HepG2 (cell line): ENCODE data around the gene CASKIN2. TPM values are rescaled to one million over a fixed set of nuclear protein-coding genes. Genes with fewer than 3 reads are reported as not detected.

ENCODE experiments used
- GATAD1 ChIP-seq: IDR thresholded peaks from 2 replicates; pipeline ENCODE4 v1.6.1; 2016; ENCODE audit warnings: missing genetic modification reagents, missing compliant biosample characterization
- HMG20A ChIP-seq: IDR thresholded peaks from 2 replicates; pipeline ENCODE4 v1.6.1; 2016; ENCODE audit warnings: borderline replicate concordance
- ISL2 ChIP-seq: sonication (generic); formaldehyde crosslinking; IDR thresholded peaks from 2 replicates; pipeline ENCODE4 v1.5.0; 2020; ENCODE audit warnings: missing genetic modification reagents
- JUNB ChIP-seq: sonication (generic); formaldehyde crosslinking; IDR thresholded peaks from 2 replicates; pipeline ENCODE4 v1.8.0; 2022; ENCODE audit warnings: missing genetic modification reagents, mild to moderate bottlenecking, borderline replicate concordance
- PCBP2 ChIP-seq: fragments of 200-400 bp; formaldehyde crosslinking; optimal IDR thresholded peaks from 2 replicates; pipeline ENCODE3; 2018; ENCODE audit warnings: low read length, low read depth; ENCODE audit not compliant: poor library complexity, severe bottlenecking
- POLR2A ChIP-seq, 2 experiments: IDR thresholded peaks; 2 replicates each; pipeline ENCODE4 v1.6.1; 2011; ENCODE audit warnings: low read depth in 2 of 2, low read length in 2 of 2, mild to moderate bottlenecking in 1 of 2, moderate library complexity in 1 of 2; ENCODE audit not compliant: insufficient read depth in 1 of 2
- polyA plus RNA-seq, 8 experiments: library from polyadenylated mRNA; depleted of rRNA in 3 of 8; stranded (reverse) in 7 of 8; unstranded in 1 of 8; fragments of >200 nt; fragmentation: Illumina TruSeq in 4 of 8; extraction: Trizol in 4 of 8; gene quantifications; 2 replicates each; pipeline versions ENCODE4 v1.2.1 to v1.2.3, GENCODE V29; 2011 to 2016; ENCODE audit warnings: low read depth in 4 of 8, missing spikeins in 1 of 8, mixed read lengths in 1 of 8; ENCODE audit not compliant: insufficient read depth in 1 of 8
- total RNA-seq, 5 experiments: library from RNA; depleted of rRNA; stranded (reverse); fragments of >200 nt; fragmentation: Illumina TruSeq; extraction: Trizol; gene quantifications; 2 replicates each; pipeline ENCODE4 v1.2.3, GENCODE V29; 2016; ENCODE audit warnings: low read depth in 1 of 5
- TF ChIP-seq, protein P1 (sequence below): sonication (generic); formaldehyde crosslinking; IDR thresholded peaks from 2 replicates; pipeline ENCODE4 v1.4.0; 2020; ENCODE audit warnings: missing genetic modification reagents
- TF ChIP-seq, protein P2 (sequence below): IDR thresholded peaks from 2 replicates; pipeline ENCODE4 v1.6.1; 2016; ENCODE audit warnings: mild to moderate bottlenecking, missing biosample characterization, missing genetic modification reagents
- TF ChIP-seq, protein P3 (sequence below): sonication (generic); formaldehyde crosslinking; IDR thresholded peaks from 2 replicates; pipeline ENCODE4 v1.8.1; 2023; ENCODE audit warnings: mild to moderate bottlenecking, missing genetic modification reagents
- TF ChIP-seq, protein P4 (sequence below): sonication (generic); formaldehyde crosslinking; IDR thresholded peaks from 2 replicates; pipeline ENCODE4 v1.8.1; 2022; ENCODE audit warnings: mild to moderate bottlenecking, missing genetic modification reagents
- TF ChIP-seq, protein P5 (sequence below): sonication (generic); formaldehyde crosslinking; IDR thresholded peaks from 2 replicates; pipeline ENCODE4 v1.4.0; 2020; ENCODE audit warnings: missing genetic modification reagents
- TF ChIP-seq, protein P6 (sequence below): sonication (generic); formaldehyde crosslinking; IDR thresholded peaks from 2 replicates; pipeline ENCODE4 v1.5.0; 2020; ENCODE audit warnings: missing genetic modification reagents
- TF ChIP-seq, protein P7 (sequence below): sonication (generic); formaldehyde crosslinking; conservative IDR thresholded peaks from 2 replicates; pipeline ENCODE4 v1.4.0; 2020; ENCODE audit warnings: missing genetic modification reagents

The CASKIN2 gene
- total and polyA plus RNA-seq, 2 of the 13 experiments (the other 11 are each of a cell fraction or from before 2014, with no cell fraction given) = 5.2 to 7.8 TPM

DNA sequence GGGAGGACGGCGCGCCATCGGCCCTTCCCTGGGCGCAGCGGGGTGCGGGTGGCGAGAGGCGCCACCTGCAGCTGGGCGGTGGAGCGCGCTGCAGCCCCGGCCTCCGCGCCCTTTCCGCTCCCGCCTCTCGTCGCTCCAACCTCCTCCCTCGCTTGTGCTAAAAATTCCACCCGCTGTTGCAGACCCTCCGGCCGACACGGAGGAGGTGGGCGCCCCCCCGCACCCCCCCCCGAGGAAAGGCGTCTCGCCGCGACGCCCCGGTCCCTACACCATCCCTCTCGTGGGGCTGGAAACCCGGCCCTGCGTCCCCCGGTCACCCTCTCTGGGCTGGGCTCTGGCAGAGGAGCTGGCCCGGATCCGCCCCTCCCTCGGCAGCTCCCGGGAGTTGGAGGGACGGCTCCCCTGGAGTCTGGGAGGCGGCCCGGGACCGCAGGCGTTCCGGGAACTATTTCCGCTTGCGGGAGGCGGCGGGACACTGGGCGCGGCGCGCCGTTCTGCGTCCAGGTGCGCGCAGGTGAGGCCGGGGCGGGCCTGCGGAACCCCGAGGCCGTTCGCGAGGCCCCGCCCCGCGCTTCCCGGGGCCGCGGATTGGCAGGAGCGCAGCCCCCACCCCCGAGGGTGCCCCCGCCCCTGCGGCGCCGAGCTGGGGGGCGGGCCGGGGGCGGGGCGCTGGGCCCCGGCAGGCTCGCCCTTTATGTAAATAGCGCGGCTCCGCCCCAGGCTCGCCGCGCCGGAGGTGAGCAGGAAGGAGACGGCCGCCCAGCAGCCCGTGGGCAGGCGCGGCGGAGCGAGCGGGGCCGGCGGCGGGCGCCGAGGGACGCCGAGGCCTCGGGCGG is 9.9 kb upstream of the CASKIN2 start, which contains the start of gene LLGL2 (continued):
- TF ChIP-seq, protein P1, sequence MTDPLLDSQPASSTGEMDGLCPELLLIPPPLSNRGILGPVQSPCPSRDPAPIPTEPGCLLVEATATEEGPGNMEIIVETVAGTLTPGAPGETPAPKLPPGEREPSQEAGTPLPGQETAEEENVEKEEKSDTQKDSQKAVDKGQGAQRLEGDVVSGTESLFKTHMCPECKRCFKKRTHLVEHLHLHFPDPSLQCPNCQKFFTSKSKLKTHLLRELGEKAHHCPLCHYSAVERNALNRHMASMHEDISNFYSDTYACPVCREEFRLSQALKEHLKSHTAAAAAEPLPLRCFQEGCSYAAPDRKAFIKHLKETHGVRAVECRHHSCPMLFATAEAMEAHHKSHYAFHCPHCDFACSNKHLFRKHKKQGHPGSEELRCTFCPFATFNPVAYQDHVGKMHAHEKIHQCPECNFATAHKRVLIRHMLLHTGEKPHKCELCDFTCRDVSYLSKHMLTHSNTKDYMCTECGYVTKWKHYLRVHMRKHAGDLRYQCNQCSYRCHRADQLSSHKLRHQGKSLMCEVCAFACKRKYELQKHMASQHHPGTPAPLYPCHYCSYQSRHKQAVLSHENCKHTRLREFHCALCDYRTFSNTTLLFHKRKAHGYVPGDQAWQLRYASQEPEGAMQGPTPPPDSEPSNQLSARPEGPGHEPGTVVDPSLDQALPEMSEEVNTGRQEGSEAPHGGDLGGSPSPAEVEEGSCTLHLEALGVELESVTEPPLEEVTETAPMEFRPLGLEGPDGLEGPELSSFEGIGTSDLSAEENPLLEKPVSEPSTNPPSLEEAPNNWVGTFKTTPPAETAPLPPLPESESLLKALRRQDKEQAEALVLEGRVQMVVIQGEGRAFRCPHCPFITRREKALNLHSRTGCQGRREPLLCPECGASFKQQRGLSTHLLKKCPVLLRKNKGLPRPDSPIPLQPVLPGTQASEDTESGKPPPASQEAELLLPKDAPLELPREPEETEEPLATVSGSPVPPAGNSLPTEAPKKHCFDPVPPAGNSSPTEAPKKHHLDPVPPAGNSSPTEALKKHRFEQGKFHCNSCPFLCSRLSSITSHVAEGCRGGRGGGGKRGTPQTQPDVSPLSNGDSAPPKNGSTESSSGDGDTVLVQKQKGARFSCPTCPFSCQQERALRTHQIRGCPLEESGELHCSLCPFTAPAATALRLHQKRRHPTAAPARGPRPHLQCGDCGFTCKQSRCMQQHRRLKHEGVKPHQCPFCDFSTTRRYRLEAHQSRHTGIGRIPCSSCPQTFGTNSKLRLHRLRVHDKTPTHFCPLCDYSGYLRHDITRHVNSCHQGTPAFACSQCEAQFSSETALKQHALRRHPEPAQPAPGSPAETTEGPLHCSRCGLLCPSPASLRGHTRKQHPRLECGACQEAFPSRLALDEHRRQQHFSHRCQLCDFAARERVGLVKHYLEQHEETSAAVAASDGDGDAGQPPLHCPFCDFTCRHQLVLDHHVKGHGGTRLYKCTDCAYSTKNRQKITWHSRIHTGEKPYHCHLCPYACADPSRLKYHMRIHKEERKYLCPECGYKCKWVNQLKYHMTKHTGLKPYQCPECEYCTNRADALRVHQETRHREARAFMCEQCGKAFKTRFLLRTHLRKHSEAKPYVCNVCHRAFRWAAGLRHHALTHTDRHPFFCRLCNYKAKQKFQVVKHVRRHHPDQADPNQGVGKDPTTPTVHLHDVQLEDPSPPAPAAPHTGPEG = 0 out of 2 replicates have a peak, but pooled peaks have one; percentile 58
- TF ChIP-seq, protein P2, sequence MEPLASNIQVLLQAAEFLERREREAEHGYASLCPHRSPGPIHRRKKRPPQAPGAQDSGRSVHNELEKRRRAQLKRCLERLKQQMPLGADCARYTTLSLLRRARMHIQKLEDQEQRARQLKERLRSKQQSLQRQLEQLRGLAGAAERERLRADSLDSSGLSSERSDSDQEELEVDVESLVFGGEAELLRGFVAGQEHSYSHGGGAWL (CRISPR knock-in tag) = peak; percentile 70; the same call in 1 of the 2 replicates
- TF ChIP-seq, protein P3, sequence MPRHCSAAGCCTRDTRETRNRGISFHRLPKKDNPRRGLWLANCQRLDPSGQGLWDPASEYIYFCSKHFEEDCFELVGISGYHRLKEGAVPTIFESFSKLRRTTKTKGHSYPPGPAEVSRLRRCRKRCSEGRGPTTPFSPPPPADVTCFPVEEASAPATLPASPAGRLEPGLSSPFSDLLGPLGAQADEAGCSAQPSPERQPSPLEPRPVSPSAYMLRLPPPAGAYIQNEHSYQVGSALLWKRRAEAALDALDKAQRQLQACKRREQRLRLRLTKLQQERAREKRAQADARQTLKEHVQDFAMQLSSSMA (CRISPR knock-in tag) = no peak
- TF ChIP-seq, protein P4, sequence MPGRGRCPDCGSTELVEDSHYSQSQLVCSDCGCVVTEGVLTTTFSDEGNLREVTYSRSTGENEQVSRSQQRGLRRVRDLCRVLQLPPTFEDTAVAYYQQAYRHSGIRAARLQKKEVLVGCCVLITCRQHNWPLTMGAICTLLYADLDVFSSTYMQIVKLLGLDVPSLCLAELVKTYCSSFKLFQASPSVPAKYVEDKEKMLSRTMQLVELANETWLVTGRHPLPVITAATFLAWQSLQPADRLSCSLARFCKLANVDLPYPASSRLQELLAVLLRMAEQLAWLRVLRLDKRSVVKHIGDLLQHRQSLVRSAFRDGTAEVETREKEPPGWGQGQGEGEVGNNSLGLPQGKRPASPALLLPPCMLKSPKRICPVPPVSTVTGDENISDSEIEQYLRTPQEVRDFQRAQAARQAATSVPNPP (CRISPR knock-in tag) = no peak
- TF ChIP-seq, protein P5, sequence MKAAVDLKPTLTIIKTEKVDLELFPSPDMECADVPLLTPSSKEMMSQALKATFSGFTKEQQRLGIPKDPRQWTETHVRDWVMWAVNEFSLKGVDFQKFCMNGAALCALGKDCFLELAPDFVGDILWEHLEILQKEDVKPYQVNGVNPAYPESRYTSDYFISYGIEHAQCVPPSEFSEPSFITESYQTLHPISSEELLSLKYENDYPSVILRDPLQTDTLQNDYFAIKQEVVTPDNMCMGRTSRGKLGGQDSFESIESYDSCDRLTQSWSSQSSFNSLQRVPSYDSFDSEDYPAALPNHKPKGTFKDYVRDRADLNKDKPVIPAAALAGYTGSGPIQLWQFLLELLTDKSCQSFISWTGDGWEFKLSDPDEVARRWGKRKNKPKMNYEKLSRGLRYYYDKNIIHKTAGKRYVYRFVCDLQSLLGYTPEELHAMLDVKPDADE (CRISPR knock-in tag) = peak; percentile 95
- TF ChIP-seq GATAD1 (CRISPR knock-in tag) (peak; percentile 70), POLR2A (IDR thresholded peaks at IDR 0.05; ENCODE audit: insufficient read depth in 1 of 2, low read depth in 2 of 2, low read length in 2 of 2) (peak in 1 of 2 experiments; percentile 69; a peak in 2 of 4 replicates), JUNB (CRISPR knock-in tag) (no peak), HMG20A (CRISPR knock-in tag) (peak; percentile 19; the same call in 1 of the 2 replicates), ISL2 (CRISPR knock-in tag) (peak; percentile 70), PCBP2 (no peak)
- TF ChIP-seq, protein P6, sequence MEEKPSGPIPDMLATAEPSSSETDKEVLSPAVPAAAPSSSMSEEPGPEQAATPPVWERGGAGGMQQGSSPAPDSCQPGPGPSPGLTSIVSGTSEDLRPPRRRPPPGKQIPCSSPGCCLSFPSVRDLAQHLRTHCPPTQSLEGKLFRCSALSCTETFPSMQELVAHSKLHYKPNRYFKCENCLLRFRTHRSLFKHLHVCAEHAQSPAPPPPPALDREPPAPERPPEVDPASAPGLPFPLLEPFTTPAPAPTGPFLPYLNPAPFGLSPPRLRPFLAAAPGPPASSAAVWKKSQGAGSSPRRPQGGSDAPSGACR (CRISPR knock-in tag) = peak; percentile 86; the same call in 1 of the 2 replicates
- TF ChIP-seq, protein P7, sequence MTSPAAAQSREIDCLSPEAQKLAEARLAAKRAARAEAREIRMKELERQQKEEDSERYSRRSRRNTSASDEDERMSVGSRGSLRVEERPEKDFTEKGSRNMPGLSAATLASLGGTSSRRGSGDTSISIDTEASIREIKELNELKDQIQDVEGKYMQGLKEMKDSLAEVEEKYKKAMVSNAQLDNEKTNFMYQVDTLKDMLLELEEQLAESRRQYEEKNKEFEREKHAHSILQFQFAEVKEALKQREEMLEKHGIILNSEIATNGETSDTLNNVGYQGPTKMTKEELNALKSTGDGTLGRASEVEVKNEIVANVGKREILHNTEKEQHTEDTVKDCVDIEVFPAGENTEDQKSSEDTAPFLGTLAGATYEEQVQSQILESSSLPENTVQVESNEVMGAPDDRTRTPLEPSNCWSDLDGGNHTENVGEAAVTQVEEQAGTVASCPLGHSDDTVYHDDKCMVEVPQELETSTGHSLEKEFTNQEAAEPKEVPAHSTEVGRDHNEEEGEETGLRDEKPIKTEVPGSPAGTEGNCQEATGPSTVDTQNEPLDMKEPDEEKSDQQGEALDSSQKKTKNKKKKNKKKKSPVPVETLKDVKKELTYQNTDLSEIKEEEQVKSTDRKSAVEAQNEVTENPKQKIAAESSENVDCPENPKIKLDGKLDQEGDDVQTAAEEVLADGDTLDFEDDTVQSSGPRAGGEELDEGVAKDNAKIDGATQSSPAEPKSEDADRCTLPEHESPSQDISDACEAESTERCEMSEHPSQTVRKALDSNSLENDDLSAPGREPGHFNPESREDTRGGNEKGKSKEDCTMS (CRISPR knock-in tag) = no peak
